ENCODE results near the gene JAG2. TPM values are rescaled to one million over a fixed set of nuclear protein-coding genes. Genes with fewer than 3 reads are reported as not detected.

The JAG2 gene
- total RNA-seq, 1 experiment from 2014 or later: 43.7 TPM

GRCh38 chr14:105091517-105092170 lies 76.9 kb downstream of the JAG2 start:
- no peaks in the 10 kb centered on the region for H3K9me3 ChIP-seq (ENCODE audit: control insufficient read depth, insufficient read depth, low read depth, low read length)
- DNase-seq (ENCODE audit: low read depth, low spot score) (no peak), ATAC-seq (peak; percentile 68)
- TF ChIP-seq SIN3A (IDR thresholded peaks at IDR 0.05; ENCODE audit: borderline replicate concordance, insufficient read depth, low read depth, low read length) (0 out of 2 replicates have a peak, but pooled peaks have one; percentile 34), CTCF (IDR thresholded peaks at IDR 0.05) (no peak), TCF7L2 (IDR thresholded peaks at IDR 0.05; ENCODE audit: low read depth, low read length) (peak; percentile 99), REST (IDR thresholded peaks at IDR 0.05; ENCODE audit: insufficient read depth in 1 of 2, low read depth in 2 of 2, low read length in 1 of 2) (no peak; a peak in 1 of 4 replicates), POLR2AphosphoS5 (IDR thresholded peaks at IDR 0.05; ENCODE audit: low read depth, low read length) (peak; percentile 30)
- ChIA-PET POLR2A (interaction anchor here (0.7 kb wide), 1 partner anchor 74 kb away, joined by 3 read pairs; no protein-coding TSS in a partner anchor), CTCF (interaction anchor here (0.7 kb wide), 1 partner anchor 338 kb away, joined by 3 read pairs; the partner anchor contains the start of gene SIVA1)
- no peaks in the 10 kb centered on the region for H3K36me3 ChIP-seq (ENCODE audit: control insufficient read depth, insufficient read depth, low read length)
- peak overlapping the region; percentile 86 for H3K27ac ChIP-seq (ENCODE audit: low read length)
- in situ Hi-C loops (cut with HindIII; ENCODE audit: low pct_unique_long_range_greater_than_20kb, low sequenced_read_pairs): no loop called here
- intact Hi-C loops (cut with micrococcal nuclease; ENCODE audit: unreplicated experiment): loop anchor here (10.0 kb wide), 2 partner anchors 73 to 193 kb away; partner anchors contain the start of gene JAG2
- no TSS peak for BruUV-seq (replicated peaks)
- no peaks in the 10 kb centered on the region for H3K27me3 ChIP-seq (ENCODE audit: control insufficient read depth, insufficient read depth, low read length)
- H3K4me1 ChIP-seq (ENCODE audit: control insufficient read depth, insufficient read depth, low read length): peaks cover 46% of the 10 kb centered on the region
- H3K4me3 ChIP-seq (ENCODE audit: low read depth in 2 of 2, low read length in 2 of 2): peak overlapping the region; percentile 56 to 68

- in situ Hi-C loops (cut with HindIII; ENCODE audit: low pct_unique_long_range_greater_than_20kb, low sequenced_read_pairs) (no loop called here), intact Hi-C loops (cut with micrococcal nuclease; ENCODE audit: unreplicated experiment) (loop anchor here (10.0 kb wide), 2 partner anchors 74 to 194 kb away; partner anchors contain the start of gene JAG2)
- Histone ChIP-seq H3K27me3 (ENCODE audit: control insufficient read depth, insufficient read depth, low read length) (no peaks in the 10 kb centered on the region), H3K4me3 (ENCODE audit: low read depth in 2 of 2, low read length in 2 of 2) (peak overlapping the region; percentile 2 to 56; a peak in 2 of 4 replicates), H3K27ac (ENCODE audit: low read length) (peak overlapping the region; percentile 86), H3K9me3 (ENCODE audit: control insufficient read depth, insufficient read depth, low read depth, low read length) (no peaks in the 10 kb centered on the region), H3K36me3 (ENCODE audit: control insufficient read depth, insufficient read depth, low read length) (no peaks in the 10 kb centered on the region), H3K4me1 (ENCODE audit: control insufficient read depth, insufficient read depth, low read length) (peaks cover 46% of the 10 kb centered on the region)
- no TSS peak for BruUV-seq (replicated peaks)
- CTCF ChIA-PET: interaction anchor here (1.0 kb wide), 1 partner anchor 63 kb away, joined by 5 read pairs; no protein-coding TSS in a partner anchor
- TF ChIP-seq SIN3A (IDR thresholded peaks at IDR 0.05; ENCODE audit: borderline replicate concordance, insufficient read depth, low read depth, low read length) (no peak; the same call in 1 of the 2 replicates), POLR2AphosphoS5 (IDR thresholded peaks at IDR 0.05; ENCODE audit: low read depth, low read length) (no peak), CTCF (IDR thresholded peaks at IDR 0.05) (no peak), TCF7L2 (IDR thresholded peaks at IDR 0.05; ENCODE audit: low read depth, low read length) (no peak), REST (IDR thresholded peaks at IDR 0.05; ENCODE audit: insufficient read depth in 1 of 2, low read depth in 2 of 2, low read length in 1 of 2) (no peak)
- ATAC-seq: no peak
- POLR2A ChIA-PET: no interaction called here
- no peak for DNase-seq (ENCODE audit: low read depth, low spot score)
Measured at GRCh38 chr14:105091054-105091516, 77.5 kb downstream of the JAG2 start.

All from Panc1 (cell line).